GM19328 (cell line): Measurements from ENCODE around the gene CERS1.

Experiments
- ATAC-seq: cut with Tn5 transposase; IDR thresholded peaks from one replicate; pipeline ENCODE4 v1.9.1; 2021; ENCODE audit warnings: mild to moderate bottlenecking, moderate library complexity; ENCODE audit not compliant: unreplicated experiment

Gene CERS1

DNA sequence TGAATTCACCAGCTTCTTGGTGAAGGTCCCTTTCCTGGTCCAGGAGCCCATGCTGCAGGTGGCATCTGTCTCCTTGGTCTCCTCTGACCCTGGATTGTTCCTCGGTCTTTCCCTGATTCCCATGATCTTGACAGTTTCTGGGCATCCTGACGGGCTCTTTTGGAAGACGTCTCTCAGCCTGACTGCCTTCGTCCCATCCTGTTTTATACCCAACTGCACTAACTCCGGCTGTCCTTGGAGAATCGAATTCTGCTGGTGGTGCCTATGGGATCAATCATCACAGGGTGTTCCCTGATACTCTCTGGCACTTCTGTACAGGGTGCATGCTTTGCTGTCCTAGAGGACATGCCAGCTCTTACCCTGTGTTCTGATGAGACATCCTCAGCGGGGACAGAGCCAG is 19.1 kb downstream of the CERS1 start:
- no peak for ATAC-seq

DNA sequence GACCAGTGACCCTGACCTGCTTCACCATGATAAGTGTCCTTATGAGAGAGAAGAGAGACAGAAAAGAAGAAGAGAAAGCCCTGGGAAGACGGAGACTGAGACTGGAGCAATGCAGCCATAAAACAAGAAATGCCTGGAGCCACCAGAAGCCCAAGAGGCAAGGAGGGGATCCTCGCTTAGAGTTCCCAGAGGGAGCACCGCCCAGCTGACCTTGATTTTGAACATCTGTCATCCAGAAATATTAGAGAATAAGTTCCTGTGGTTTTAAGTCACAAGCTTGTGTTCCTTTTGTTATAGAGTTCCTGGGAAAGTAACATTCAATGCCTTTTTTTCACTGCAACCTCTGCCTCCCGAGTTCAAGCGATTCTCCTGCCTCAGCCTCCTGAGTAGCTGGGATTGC is 20.2 kb downstream of the CERS1 start:
- ATAC-seq: no peak

GRCh38 chr19:18871543-18871942 is 24.4 kb downstream of the CERS1 start:
- no peak for ATAC-seq

DNA sequence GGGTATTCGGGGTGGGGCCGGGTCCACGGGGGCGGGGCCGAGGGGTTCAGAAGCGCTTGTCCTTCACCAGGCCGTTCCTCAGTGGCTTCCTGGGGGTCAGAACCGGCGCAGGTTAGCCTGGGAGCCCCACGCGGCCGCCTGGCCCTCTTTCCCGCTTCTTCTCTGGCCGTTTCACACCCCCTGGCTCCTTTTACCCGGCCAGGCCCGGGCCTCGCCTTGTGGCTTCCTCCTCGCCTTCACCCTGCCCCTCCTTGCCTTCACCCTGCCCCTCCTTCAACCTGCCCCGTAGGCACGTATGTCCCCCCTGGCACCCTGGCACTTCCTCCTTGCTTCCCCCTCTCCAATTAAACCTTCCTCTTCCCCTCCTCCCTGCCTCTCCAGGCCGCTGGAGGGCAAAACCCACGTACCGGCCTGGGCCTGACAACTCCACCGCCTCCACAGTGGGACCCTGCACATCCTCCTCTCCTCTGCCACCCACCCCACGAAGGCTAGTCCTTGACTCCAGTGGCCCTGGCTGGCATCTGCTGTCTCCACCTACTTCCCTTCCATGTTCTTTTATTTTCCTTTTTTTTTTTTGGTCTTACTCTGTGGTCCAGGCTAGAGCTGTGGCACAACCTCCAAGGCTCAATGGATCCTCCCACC is 25.3 kb downstream of the CERS1 start:
- no peak for ATAC-seq

GRCh38 chr19:18869781-18870530 is 26.0 kb downstream of the CERS1 start:
- ATAC-seq: no peak

GRCh38 chr19:18869023-18869618 is 26.8 kb downstream of the CERS1 start:
- no peak for ATAC-seq

DNA sequence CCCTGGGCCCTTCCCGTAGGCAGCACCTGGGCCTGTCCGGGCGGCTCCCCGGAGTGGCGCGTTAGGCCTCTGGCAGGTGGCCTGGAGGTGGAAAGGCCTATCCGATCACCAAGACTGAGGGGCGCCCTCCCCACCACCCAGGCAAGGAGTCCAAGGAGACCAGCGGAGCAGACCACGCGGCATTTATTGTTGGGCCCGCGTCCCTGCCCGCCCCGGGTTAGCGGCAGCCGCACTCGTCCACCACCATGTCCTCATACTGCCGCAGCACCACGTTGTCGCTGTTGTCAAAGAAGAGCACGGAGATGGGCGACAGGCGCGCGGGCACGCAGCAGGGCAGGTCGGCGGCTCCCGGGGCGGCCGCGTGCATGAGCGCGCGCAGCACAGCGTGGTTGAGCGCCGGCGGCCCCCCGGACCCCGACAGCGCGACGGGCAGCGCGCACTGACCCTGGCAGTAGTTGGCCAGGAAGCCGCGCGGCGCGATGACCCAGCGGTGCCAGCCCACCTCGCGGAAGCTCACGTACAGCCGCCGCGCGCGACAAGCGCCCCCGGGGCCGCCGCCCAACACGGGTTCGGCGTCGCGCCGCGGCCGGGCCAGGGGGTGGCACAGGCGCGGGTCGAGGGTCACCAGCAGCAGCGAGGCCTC is 27.5 kb downstream of the CERS1 start:
- ATAC-seq: no peak

DNA sequence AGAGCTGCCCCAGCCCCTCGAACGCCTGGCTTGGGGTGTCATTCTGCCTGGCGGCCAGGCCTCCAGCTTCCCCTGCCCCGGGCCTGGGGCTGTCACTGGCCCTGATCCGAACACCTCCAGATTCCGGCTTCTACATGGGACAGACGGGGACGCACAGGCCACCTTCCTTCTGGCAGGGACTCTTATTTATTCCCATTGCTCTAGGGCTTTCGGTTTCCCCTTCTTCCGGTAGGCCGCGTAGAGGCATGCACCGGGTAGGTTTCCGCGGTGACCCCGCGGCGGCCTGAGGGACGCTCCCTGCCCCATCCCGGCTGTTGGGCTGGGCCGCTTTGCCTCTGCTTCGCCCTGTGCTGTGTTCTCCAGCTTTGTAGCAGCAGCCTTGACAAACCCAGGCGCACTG is 28.2 kb downstream of the CERS1 start:
- ATAC-seq: no peak

GRCh38 chr19:18867199-18867598 is 28.8 kb downstream of the CERS1 start:
- no peak for ATAC-seq

DNA sequence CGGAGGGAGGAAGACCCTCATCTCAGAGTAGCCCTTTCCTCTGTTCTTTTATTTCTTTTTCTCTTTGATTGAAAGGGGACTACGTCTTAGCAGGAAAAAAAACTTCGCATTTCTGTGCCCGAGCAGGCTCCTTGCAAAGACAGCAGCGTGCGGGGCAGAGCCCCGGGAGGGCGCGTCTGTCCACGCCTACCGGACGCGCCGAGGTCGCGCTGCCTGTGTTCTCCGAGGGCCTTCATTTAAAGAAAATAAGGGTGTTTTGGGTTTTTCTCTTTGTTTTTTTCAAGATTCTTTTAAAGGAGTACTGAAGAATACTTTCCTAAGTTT is 29.2 kb downstream of the CERS1 start:
- ATAC-seq: no peak

DNA sequence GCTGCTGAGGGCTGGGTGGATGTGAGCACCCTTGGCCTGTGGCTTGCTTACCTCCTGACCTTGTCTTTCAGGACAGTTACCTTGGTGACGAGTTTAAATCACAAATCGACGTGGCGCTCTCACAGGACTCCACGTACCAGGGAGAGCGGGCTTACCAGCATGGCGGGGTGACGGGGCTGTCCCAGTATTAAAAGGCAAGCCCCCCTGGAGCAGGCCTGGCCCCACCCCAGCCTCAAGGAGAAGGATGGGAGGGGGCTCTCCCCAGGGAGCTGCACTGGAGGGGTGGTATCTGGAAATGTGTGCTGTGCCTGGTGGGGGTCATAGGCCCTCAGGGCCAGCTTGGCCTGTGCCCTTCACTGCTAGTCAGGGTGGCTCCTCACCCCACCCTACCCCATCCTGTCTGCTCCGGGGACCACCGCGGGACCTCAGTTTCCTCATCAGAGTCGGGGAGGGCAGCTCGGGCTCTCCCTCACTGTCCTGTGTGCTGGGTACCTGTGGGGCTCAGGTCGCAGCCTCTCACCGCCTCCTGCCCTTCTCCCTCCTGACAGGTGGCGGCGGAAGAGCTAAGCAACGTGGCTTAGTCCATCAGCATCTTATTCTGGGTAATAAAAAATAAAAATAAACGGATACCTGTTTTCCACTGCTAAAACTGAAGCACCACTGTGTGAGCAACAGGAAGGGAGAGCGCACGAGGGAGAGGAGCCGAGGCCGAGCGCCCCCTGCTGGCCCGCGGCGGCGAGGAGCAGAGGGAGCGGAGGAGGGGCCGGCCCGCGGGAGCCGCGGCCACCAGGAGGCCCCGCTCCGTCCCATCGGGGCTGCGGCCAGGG is 29.8 kb downstream of the CERS1 start:
- ATAC-seq: no peak

GRCh38 chr19:18865106-18865972 is 30.6 kb downstream of the CERS1 start:
- no peak for ATAC-seq

DNA sequence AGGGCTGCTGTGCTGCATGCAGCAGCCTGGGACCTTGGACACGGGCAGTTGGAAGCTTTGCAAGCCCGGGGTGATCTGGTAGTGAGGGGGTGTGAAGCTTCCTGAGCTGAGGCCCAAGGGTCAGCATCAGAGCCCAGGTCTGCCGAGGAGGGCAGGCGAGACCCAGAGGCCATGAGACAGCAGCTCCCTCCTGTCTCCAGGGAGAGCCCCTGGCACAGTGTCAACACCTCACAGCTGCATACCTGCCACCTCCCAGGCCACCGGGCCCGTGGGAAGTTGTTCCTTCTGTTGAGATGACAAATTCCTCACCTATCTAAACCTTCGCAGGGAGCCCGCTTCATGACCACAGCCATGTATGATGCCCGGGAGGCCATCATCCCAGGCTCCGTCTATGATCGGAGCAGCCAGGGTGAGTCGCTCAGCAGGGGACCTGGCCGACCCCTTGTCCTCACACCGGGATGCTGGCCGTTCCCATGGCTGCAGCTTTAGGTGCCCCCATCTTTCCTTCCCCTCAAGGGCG is 32.1 kb downstream of the CERS1 start:
- no peak for ATAC-seq

DNA sequence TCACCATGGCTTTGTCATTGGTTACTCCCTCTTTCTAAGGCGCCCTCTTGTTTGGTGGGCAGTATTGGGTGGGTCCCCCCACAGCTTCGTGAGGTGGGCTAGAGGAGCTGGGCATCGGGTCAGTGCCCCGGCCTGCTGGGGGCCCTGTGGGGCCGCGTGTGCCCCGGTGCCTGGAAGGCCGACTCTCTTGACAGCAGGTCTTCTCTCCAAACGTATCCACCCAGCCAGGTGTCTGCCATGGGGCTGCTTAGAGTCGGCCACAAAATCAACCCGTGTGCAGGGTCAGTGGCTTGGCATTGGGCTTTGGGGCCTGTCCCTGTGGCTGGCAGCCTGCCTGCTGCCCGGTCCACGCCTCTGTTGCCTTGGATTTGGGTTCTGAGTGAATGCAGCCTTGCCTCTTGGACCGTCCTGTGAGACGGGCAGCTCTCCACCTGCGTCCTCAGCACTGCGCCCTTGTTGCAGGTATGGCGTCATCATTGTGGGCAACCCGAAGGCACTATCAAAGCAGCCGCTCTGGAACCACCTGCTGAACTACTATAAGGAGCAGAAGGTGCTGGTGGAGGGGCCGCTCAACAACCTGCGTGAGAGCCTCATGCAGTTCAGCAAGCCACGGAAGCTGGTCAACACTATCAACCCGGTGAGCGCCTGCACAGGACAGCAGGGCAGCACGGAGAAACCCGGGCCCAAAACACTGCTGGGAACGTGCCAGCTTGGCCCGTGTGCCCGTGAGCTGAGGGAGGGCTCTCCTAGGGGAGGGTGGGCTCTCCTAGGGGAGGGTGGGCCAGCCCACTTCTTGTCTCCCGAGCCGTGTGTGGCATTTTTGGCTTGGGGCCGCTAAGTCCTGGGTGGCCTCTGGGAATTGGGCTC is 32.7 kb downstream of the CERS1 start:
- no peak for ATAC-seq

DNA sequence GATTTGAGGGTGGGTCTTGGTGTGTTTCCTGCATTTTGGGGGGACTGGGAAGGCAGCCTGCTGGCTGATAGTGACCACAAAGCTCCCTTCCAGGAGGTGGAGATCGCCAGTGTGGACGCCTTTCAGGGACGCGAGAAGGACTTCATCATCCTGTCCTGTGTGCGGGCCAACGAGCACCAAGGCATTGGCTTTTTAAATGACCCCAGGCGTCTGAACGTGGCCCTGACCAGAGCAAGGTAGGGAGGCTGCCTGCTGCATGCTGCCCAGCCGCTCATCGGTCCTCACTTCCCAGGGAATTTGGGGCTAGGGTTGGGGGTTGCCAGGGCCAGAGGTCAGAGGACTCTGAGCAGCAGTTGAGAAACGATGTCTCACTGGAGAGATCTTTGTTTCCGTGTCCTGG is 34.0 kb downstream of the CERS1 start:
- no peak for ATAC-seq

DNA sequence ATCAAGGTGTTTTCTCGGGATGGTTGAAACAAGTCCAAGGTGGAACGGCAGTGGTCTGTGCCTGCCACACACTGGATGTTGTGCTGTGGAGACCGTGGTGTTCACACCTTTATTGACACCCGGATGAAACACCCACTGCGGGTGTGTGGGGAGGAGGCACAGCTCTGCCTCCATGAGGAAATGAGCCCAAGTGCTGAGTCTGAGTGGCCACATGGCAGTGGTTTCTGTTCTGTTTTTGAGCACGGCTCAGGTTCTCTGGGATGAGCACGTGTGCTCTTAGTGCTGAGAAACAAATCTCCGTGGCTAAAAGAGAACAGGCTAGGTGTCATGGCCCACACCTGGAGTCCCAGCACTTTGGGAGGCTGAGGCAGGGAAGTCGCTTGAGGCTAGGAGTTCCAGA is 34.7 kb downstream of the CERS1 start:
- ATAC-seq: no peak

- ATAC-seq: no peak
Observed at GRCh38 chr19:18860725-18861124, 35.2 kb downstream of the CERS1 start.

- no peak for ATAC-seq
Observed at GRCh38 chr19:18860302-18860700, 35.7 kb downstream of the CERS1 start.

GRCh38 chr19:18859676-18860301 is 36.2 kb downstream of the CERS1 start:
- no peak for ATAC-seq
